ENCODE results near the gene CDC42EP4. TPM values are rescaled to one million over a fixed set of nuclear protein-coding genes. Genes with fewer than 3 reads are reported as not detected.

CDC42EP4 gene
- total RNA-seq, 2 donors from 2014 or later: 0.67 to 2.5 TPM

DNA sequence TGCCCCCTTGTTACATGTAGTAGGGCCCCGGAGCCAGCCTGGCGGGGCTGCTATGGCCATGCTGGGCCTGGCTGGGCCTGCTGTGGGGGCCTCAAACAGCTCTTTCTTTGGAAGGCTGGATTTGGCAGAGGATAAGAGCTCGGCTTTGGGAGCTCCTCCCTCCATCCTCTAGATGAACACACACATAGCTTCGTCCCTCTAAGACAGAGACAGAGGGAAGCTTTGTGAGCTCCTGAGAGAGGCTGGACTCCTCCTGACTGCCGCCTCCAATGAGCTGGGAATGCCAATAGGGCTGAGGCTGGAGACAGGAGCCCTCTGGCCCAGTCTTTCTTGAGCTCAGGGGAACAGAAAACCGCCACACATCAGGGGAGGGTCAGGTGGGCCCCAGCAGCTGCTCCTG is 37.3 kb upstream of the CDC42EP4 start:
- H3K36me3 Mint-ChIP-seq (ENCODE audit: low read depth): no peaks in the 10 kb centered on the region
- no peaks in the 10 kb centered on the region for H3K9me3 Mint-ChIP-seq
- no peak for ATAC-seq (replicated peaks)
- no peaks in the 10 kb centered on the region for H3K4me1 Mint-ChIP-seq
- H3K4me3 Mint-ChIP-seq: no peak overlapping the region
- no peaks in the 10 kb centered on the region for H3K27me3 Mint-ChIP-seq
- no peak overlapping the region for H3K27ac Mint-ChIP-seq

DNA sequence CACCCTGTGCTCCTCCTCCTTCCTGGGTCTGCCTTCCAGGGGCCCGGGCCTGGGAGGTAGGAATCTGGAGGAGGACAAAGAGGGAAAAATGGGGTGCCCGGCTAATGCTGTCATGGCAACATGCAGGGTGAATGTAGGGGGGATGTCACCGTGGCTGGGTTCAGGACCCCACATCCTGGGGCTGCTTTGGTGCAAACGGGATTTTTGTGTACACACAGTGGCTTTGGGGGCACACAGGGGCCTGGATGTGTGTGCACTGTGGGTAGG is 37.0 kb upstream of the CDC42EP4 start:
- no peaks in the 10 kb centered on the region for H3K36me3 Mint-ChIP-seq (ENCODE audit: low read depth)
- no peak for ATAC-seq (replicated peaks)
- H3K27me3 Mint-ChIP-seq: no peaks in the 10 kb centered on the region
- no peak overlapping the region for H3K27ac Mint-ChIP-seq
- H3K9me3 Mint-ChIP-seq: no peaks in the 10 kb centered on the region
- H3K4me3 Mint-ChIP-seq: no peak overlapping the region
- H3K4me1 Mint-ChIP-seq: no peaks in the 10 kb centered on the region

GRCh38 chr17:73348018-73348828 is 36.4 kb upstream of the CDC42EP4 start:
- no peak for ATAC-seq (replicated peaks)
- H3K27me3 Mint-ChIP-seq: no peaks in the 10 kb centered on the region
- no peaks in the 10 kb centered on the region for H3K4me1 Mint-ChIP-seq
- no peaks in the 10 kb centered on the region for H3K36me3 Mint-ChIP-seq (ENCODE audit: low read depth)
- no peak overlapping the region for H3K4me3 Mint-ChIP-seq
- no peaks in the 10 kb centered on the region for H3K9me3 Mint-ChIP-seq
- no peak overlapping the region for H3K27ac Mint-ChIP-seq

GRCh38 chr17:73347351-73347750 is 35.5 kb upstream of the CDC42EP4 start:
- Mint-ChIP-seq H3K4me1 (no peaks in the 10 kb centered on the region), H3K36me3 (ENCODE audit: low read depth) (no peaks in the 10 kb centered on the region), H3K9me3 (no peaks in the 10 kb centered on the region), H3K4me3 (no peak overlapping the region), H3K27ac (no peak overlapping the region), H3K27me3 (no peaks in the 10 kb centered on the region)
- no peak for ATAC-seq (replicated peaks)

GRCh38 chr17:73346501-73347162 is 34.8 kb upstream of the CDC42EP4 start:
- ATAC-seq (replicated peaks): no peak
- H3K27me3 Mint-ChIP-seq: no peaks in the 10 kb centered on the region
- H3K4me1 Mint-ChIP-seq: no peaks in the 10 kb centered on the region
- H3K9me3 Mint-ChIP-seq: no peaks in the 10 kb centered on the region
- no peak overlapping the region for H3K27ac Mint-ChIP-seq
- H3K36me3 Mint-ChIP-seq (ENCODE audit: low read depth): no peaks in the 10 kb centered on the region
- no peak overlapping the region for H3K4me3 Mint-ChIP-seq

- no peak overlapping the region for H3K4me3 Mint-ChIP-seq
- no peaks in the 10 kb centered on the region for H3K36me3 Mint-ChIP-seq (ENCODE audit: low read depth)
- no peak for ATAC-seq (replicated peaks)
- H3K27ac Mint-ChIP-seq: no peak overlapping the region
- H3K9me3 Mint-ChIP-seq: no peaks in the 10 kb centered on the region
- H3K27me3 Mint-ChIP-seq: no peaks in the 10 kb centered on the region
- peaks cover 5% of the 10 kb centered on the region for H3K4me1 Mint-ChIP-seq
Observed at GRCh38 chr17:73343739-73344454, 32.1 kb upstream of the CDC42EP4 start.

DNA sequence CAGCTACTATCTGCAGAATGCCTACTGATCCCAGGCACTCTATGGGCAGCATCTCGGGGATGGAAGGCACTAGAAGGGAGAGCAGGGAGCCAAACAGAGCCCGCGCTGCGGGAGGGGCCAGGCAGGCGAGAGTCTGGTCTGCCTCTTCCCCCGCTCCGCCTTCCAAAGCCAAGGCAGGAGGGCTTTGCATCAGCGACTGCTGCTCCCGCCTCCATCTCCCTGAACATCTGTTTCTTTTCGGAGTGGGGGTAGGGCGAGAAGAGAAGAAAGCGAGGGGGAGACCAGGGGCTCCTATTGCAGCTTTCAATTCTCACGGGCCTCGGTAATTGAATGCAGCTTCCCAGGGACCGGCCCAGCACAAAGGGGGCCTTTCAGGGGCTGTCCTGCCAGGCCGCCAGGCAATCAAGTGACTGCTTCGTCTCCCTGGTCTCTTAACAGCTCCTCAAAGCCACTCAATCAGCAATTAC is 31.4 kb upstream of the CDC42EP4 start:
- no peaks in the 10 kb centered on the region for H3K9me3 Mint-ChIP-seq
- H3K4me1 Mint-ChIP-seq: peaks cover 5% of the 10 kb centered on the region
- H3K27ac Mint-ChIP-seq: no peak overlapping the region
- H3K4me3 Mint-ChIP-seq: no peak overlapping the region
- no peaks in the 10 kb centered on the region for H3K27me3 Mint-ChIP-seq
- ATAC-seq (replicated peaks): no peak
- no peaks in the 10 kb centered on the region for H3K36me3 Mint-ChIP-seq (ENCODE audit: low read depth)

DNA sequence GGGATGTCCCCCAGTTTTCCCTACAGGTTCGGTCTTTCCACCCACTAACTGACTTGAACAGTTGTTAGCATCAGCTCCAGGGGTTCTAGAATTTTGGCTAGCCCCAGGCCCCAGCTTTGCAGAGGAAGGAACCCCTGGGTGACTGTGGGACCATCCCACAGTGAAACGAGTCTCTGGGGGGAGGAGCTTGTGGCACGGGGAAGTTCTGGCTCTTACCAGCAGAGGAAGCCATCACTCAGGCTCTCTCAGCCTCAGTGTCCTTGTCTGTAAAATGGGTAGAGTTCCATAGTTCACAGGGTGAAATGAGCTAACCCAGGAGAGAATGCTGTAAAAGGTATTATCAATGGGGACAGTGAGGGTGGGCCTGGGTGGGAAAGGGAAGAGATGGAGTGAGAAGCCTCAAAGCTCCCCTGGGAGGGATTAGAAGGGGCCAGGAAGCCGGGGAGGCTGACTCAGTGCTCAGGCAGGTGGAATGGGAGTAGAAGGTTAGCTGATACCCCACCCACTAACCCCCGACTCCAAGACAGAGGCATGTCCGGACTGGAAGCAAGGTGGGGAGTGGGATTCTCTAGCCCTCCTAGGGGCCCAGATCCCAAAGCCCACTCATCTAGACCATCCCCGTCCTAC is 30.9 kb upstream of the CDC42EP4 start:
- Mint-ChIP-seq H3K36me3 (ENCODE audit: low read depth) (no peaks in the 10 kb centered on the region), H3K27me3 (no peaks in the 10 kb centered on the region), H3K4me1 (peaks cover 5% of the 10 kb centered on the region), H3K9me3 (no peaks in the 10 kb centered on the region), H3K27ac (no peak overlapping the region), H3K4me3 (no peak overlapping the region)
- no peak for ATAC-seq (replicated peaks)

GRCh38 chr17:73342050-73342522 is 30.3 kb upstream of the CDC42EP4 start:
- Mint-ChIP-seq H3K27me3 (no peaks in the 10 kb centered on the region), H3K4me1 (peaks cover 5% of the 10 kb centered on the region), H3K9me3 (no peaks in the 10 kb centered on the region), H3K27ac (no peak overlapping the region), H3K4me3 (no peak overlapping the region), H3K36me3 (ENCODE audit: low read depth) (no peaks in the 10 kb centered on the region)
- ATAC-seq (replicated peaks): no peak

DNA sequence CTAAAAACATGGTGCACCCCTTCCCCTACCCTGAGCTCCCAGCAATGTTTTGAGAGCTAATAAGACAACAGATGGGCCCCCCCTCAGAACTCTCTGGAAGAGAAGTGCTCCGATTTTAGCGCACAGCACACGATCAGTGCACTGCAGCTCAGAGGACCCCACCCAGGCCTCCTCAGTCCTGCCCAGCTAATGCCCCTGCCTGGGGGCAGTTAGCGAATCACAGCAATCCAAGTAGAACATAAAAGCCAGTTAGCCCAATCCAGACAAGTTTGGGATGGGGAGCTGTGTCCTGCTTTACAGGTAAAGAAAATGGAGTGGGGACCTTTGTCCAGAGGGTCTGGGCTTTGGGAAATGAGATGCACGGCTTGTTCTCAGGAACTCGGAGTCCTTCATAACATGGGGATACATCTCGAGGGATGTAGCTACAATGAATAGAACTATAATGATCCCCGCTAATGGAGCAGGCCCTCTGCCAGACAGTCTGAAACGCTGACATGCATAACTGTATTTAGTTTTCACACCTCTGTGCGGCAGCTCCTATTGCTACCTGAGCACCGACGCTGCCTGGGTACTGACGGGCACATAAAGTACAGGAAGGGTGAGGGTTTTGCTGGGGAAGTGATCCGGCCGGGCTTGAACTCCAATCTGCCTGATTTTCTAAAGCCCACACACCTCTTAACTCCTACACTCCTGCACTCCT is 29.7 kb upstream of the CDC42EP4 start:
- Mint-ChIP-seq H3K36me3 (ENCODE audit: low read depth) (no peaks in the 10 kb centered on the region), H3K27ac (no peak overlapping the region), H3K9me3 (no peaks in the 10 kb centered on the region), H3K27me3 (no peaks in the 10 kb centered on the region), H3K4me3 (no peak overlapping the region), H3K4me1 (peaks cover 5% of the 10 kb centered on the region)
- ATAC-seq (replicated peaks): no peak

DNA sequence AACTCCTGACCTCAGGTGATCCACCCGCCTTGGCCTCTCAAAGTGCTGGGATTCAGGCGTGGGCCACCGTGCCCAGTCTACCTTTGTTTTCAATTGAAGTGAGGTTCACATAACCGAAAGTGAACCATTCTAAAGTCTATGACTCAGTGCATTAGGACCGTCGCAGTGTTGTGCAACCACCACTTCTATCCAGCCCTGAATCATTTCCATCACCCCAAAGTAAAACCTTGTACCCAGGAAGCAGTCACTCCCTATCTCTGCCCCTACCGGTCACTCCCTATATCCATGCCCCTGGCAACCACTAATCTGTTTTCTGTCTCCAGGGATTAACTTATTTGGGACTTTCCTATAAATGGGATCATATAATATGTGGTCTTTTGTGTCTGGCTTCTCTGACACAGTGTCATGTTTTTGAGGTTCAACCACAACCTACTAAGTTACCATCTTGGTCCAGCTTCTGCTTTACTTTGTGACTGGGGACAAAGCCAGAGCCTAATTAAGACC is 28.3 kb upstream of the CDC42EP4 start:
- Mint-ChIP-seq H3K27me3 (peaks cover 3% of the 10 kb centered on the region), H3K4me3 (no peak overlapping the region), H3K36me3 (ENCODE audit: low read depth) (no peaks in the 10 kb centered on the region), H3K27ac (peak overlapping the region; percentile 13), H3K4me1 (peaks cover 5% of the 10 kb centered on the region), H3K9me3 (no peaks in the 10 kb centered on the region)
- ATAC-seq (replicated peaks): peak; percentile 91

- H3K36me3 Mint-ChIP-seq (ENCODE audit: low read depth): no peaks in the 10 kb centered on the region
- no peak for ATAC-seq (replicated peaks)
- peaks cover 3% of the 10 kb centered on the region for H3K27me3 Mint-ChIP-seq
- H3K27ac Mint-ChIP-seq: no peak overlapping the region
- H3K4me3 Mint-ChIP-seq: no peak overlapping the region
- H3K9me3 Mint-ChIP-seq: no peaks in the 10 kb centered on the region
- peaks cover 5% of the 10 kb centered on the region for H3K4me1 Mint-ChIP-seq
Observed at GRCh38 chr17:73338566-73339197, 26.9 kb upstream of the CDC42EP4 start.

- no peak for ATAC-seq (replicated peaks)
- no peaks in the 10 kb centered on the region for H3K9me3 Mint-ChIP-seq
- H3K27me3 Mint-ChIP-seq: peaks cover 3% of the 10 kb centered on the region
- H3K27ac Mint-ChIP-seq: no peak overlapping the region
- no peaks in the 10 kb centered on the region for H3K36me3 Mint-ChIP-seq (ENCODE audit: low read depth)
- peaks cover 5% of the 10 kb centered on the region for H3K4me1 Mint-ChIP-seq
- no peak overlapping the region for H3K4me3 Mint-ChIP-seq
Observed at GRCh38 chr17:73338050-73338521, 26.3 kb upstream of the CDC42EP4 start.

Measured in activated T-helper 17 cell treated with anti-CD3 and anti-CD28 coated beads, Interleukin-2, amount 50 U/mL, for 72 hours (primary cell).